OCI-LY1 (cell line): Measurements from ENCODE around the gene PTGFRN.

Experiments used
- EZH2 ChIP-seq: fragments of 200-600 bp; sonication (generic), shearing (Covaris generic); IDR thresholded peaks from 2 replicates; pipeline ENCODE4 v1.8.0; 2017; ENCODE audit warnings: borderline replicate concordance, mixed run types, mild to moderate bottlenecking, antibody characterized with exemption, low read length, moderate library complexity, mixed read lengths
- TF ChIP-seq, protein P1 (sequence below): fragments of 200-600 bp; sonication (generic), shearing (Covaris generic); IDR thresholded peaks from 2 replicates; pipeline ENCODE4 v1.5.1; 2017; ENCODE audit warnings: mild to moderate bottlenecking, antibody characterized with exemption, low read length, moderate library complexity, mixed read lengths

DNA sequence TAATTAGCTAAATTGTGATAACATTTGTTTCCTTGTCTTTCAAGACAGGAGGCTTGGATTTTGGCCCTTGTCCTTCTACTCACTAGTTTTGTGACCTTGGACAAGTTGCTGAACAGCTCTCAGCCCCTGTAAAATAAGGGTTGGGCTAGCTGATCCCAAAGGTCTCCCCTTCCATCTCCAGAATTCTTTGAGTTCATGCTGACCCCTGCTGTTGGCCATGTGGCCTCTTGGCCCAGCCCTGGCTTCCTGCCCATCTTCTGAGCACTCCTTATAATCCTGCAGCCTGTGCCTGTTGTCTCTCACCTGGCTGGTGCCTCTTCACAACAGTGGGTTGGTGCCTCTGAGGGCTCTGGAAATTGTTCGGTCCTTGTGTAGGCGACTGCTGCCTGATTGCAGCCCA lies 10.1 kb downstream of the PTGFRN start:
- TF ChIP-seq, protein P1, sequence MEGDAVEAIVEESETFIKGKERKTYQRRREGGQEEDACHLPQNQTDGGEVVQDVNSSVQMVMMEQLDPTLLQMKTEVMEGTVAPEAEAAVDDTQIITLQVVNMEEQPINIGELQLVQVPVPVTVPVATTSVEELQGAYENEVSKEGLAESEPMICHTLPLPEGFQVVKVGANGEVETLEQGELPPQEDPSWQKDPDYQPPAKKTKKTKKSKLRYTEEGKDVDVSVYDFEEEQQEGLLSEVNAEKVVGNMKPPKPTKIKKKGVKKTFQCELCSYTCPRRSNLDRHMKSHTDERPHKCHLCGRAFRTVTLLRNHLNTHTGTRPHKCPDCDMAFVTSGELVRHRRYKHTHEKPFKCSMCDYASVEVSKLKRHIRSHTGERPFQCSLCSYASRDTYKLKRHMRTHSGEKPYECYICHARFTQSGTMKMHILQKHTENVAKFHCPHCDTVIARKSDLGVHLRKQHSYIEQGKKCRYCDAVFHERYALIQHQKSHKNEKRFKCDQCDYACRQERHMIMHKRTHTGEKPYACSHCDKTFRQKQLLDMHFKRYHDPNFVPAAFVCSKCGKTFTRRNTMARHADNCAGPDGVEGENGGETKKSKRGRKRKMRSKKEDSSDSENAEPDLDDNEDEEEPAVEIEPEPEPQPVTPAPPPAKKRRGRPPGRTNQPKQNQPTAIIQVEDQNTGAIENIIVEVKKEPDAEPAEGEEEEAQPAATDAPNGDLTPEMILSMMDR, result no peak
- no peak for TF ChIP-seq EZH2
